ENCODE data around the gene PPFIBP1. TPM values are rescaled to one million over a fixed set of nuclear protein-coding genes. Genes with fewer than 3 reads are reported as not detected.
"Not testable (repeated sequence)": the region's sequence is repeated elsewhere in the genome, so short reads cannot be mapped to it uniquely, and the experiment has no call there.

PPFIBP1 gene
- total RNA-seq, 1 donor from 2014 or later = 184 TPM

GRCh38 chr12:27537855-27538675, 14.1 kb downstream of the PPFIBP1 start:
- Mint-ChIP-seq H3K27me3 (ENCODE audit: unreplicated experiment) (no peaks in the 10 kb centered on the region), H3K4me3 (ENCODE audit: unreplicated experiment) (no peak overlapping the region), H3K27ac (ENCODE audit: unreplicated experiment) (no peak overlapping the region), H3K4me1 (ENCODE audit: unreplicated experiment) (peaks cover 54% of the 10 kb centered on the region), H3K9me3 (ENCODE audit: unreplicated experiment) (no peaks in the 10 kb centered on the region), H3K36me3 (ENCODE audit: low read depth, unreplicated experiment) (peaks cover 17% of the 10 kb centered on the region)
- TF ChIP-seq, protein P1, sequence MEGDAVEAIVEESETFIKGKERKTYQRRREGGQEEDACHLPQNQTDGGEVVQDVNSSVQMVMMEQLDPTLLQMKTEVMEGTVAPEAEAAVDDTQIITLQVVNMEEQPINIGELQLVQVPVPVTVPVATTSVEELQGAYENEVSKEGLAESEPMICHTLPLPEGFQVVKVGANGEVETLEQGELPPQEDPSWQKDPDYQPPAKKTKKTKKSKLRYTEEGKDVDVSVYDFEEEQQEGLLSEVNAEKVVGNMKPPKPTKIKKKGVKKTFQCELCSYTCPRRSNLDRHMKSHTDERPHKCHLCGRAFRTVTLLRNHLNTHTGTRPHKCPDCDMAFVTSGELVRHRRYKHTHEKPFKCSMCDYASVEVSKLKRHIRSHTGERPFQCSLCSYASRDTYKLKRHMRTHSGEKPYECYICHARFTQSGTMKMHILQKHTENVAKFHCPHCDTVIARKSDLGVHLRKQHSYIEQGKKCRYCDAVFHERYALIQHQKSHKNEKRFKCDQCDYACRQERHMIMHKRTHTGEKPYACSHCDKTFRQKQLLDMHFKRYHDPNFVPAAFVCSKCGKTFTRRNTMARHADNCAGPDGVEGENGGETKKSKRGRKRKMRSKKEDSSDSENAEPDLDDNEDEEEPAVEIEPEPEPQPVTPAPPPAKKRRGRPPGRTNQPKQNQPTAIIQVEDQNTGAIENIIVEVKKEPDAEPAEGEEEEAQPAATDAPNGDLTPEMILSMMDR (IDR thresholded peaks at IDR 0.05; ENCODE audit: unreplicated experiment) = no peak
- DNase-seq (ENCODE audit: low spot score) = no peak

GRCh38 chr12:27539191-27539631, 15.2 kb downstream of the PPFIBP1 start:
- Mint-ChIP-seq H3K27ac (ENCODE audit: unreplicated experiment) (peak overlapping the region; percentile 18), H3K4me3 (ENCODE audit: unreplicated experiment) (no peak overlapping the region), H3K9me3 (ENCODE audit: unreplicated experiment) (no peaks in the 10 kb centered on the region), H3K4me1 (ENCODE audit: unreplicated experiment) (peaks cover 45% of the 10 kb centered on the region), H3K27me3 (ENCODE audit: unreplicated experiment) (no peaks in the 10 kb centered on the region), H3K36me3 (ENCODE audit: low read depth, unreplicated experiment) (peaks cover 12% of the 10 kb centered on the region)
- DNase-seq (ENCODE audit: low spot score) = no peak
- TF ChIP-seq, protein P1 (IDR thresholded peaks at IDR 0.05; ENCODE audit: unreplicated experiment) = no peak

DNA sequence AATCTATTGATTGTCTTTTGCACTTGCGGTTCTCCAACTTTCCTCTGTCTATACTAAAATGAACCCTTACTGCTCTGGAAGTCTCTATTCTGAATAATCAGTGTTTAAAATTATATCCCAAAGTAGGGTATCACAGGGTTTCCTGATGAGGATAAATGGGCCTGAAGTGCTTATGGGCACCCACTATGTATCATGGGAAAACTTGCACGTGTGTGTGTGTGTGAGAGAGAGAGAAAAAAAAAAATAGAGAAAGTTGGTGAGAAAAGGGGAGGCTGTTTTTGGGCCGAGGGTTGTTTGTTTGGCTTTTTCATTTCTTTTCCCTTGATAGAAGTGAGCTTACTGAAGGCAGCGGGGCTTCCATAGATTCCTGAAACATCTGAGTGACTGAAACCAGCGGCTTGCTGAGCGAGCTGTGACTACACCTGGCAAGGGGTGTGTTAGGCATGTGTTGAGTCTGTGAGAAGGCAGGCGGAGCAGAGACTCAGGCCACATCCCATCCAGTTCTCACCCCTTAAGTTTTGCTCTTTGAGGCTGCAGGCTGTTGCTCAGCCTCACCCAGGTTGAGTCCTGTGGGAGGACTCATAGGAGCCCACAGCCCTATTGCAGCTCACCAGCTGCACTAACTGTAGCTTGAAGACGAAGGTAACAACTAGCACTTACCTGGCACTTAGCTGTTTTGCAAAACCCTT, 17.2 kb downstream of the PPFIBP1 start:
- Mint-ChIP-seq H3K4me3 (ENCODE audit: unreplicated experiment) (no peak overlapping the region), H3K9me3 (ENCODE audit: unreplicated experiment) (no peaks in the 10 kb centered on the region)
- no peak for DNase-seq (ENCODE audit: low spot score)

DNA sequence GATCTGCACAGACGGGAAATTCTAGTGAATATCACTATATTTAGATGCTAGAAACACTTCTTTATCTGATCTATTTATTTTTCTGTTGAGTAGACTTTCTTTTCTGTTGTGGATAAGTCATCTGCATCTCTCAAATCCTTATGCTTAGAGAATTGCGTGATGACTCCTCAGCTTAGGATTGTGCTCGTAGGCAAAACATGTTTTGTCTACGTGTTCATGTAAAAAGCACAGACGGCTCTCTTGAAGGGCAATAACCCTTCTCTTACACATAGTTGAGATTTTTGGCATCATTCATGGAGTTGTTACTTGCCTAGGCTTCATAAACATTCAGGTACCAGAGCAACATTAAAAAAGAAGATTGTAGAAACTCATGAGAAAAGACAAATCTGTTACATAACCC, 18.6 kb downstream of the PPFIBP1 start:
- Mint-ChIP-seq H3K9me3 (ENCODE audit: unreplicated experiment) (no peaks in the 10 kb centered on the region), H3K4me3 (ENCODE audit: unreplicated experiment) (no peak overlapping the region), H3K27ac (ENCODE audit: unreplicated experiment) (no peak overlapping the region), H3K36me3 (ENCODE audit: low read depth, unreplicated experiment) (peaks cover 11% of the 10 kb centered on the region), H3K4me1 (ENCODE audit: unreplicated experiment) (peaks cover 39% of the 10 kb centered on the region), H3K27me3 (ENCODE audit: unreplicated experiment) (no peaks in the 10 kb centered on the region)
- DNase-seq (ENCODE audit: low spot score) = no peak
- TF ChIP-seq, protein P1 (IDR thresholded peaks at IDR 0.05; ENCODE audit: unreplicated experiment) = no peak

More for the DNA sequence above, 17.2 kb downstream of the PPFIBP1 start:
- Mint-ChIP-seq H3K27ac (ENCODE audit: unreplicated experiment) (no peak overlapping the region), H3K4me1 (ENCODE audit: unreplicated experiment) (peaks cover 41% of the 10 kb centered on the region), H3K27me3 (ENCODE audit: unreplicated experiment) (no peaks in the 10 kb centered on the region), H3K36me3 (ENCODE audit: low read depth, unreplicated experiment) (peaks cover 16% of the 10 kb centered on the region)
- TF ChIP-seq, protein P1 (IDR thresholded peaks at IDR 0.05; ENCODE audit: unreplicated experiment) = no peak

- not testable (repeated sequence) for H3K4me3 Mint-ChIP-seq (ENCODE audit: unreplicated experiment); H3K36me3 Mint-ChIP-seq (ENCODE audit: low read depth, unreplicated experiment); H3K27me3 Mint-ChIP-seq (ENCODE audit: unreplicated experiment); H3K27ac Mint-ChIP-seq (ENCODE audit: unreplicated experiment); DNase-seq (ENCODE audit: low spot score); H3K9me3 Mint-ChIP-seq (ENCODE audit: unreplicated experiment)
- peaks cover 37% of the 10 kb centered on the region for H3K4me1 Mint-ChIP-seq (ENCODE audit: unreplicated experiment)
Measured at GRCh38 chr12:27544858-27545257, 20.9 kb downstream of the PPFIBP1 start.
